OCI-M2 (cell line): Measurements from ENCODE around the gene BCKDHB.
"Not testable (repeated sequence)": the region's sequence is repeated elsewhere in the genome, so short reads cannot be mapped to it uniquely, and the experiment has no call there.

ENCODE experiments used
- DNase-seq: peaks from one replicate; lab custom pipeline; 2025; ENCODE audit not compliant: unreplicated experiment; lab: John Stamatoyannopoulos, UW

The BCKDHB gene

GRCh38 chr6:80106418-80107235 is at the start of gene BCKDHB:
BCKDHB (plus strand) TSS chr6:80106671; CDS start chr6:80106694, 23 bp downstream.
- DNase-seq, result peak; percentile 87

GRCh38 chr6:80060774-80061173 is 45.7 kb upstream of the BCKDHB start:
- no peak for DNase-seq

GRCh38 chr6:80068146-80068545 is 38.3 kb upstream of the BCKDHB start:
- not testable (repeated sequence) for DNase-seq

- not testable (repeated sequence) for DNase-seq
Measured at GRCh38 chr6:80070431-80070830, 36.0 kb upstream of the BCKDHB start.

- no peak for DNase-seq
Measured at GRCh38 chr6:80077067-80077466, 29.4 kb upstream of the BCKDHB start.

- no peak for DNase-seq
Measured at GRCh38 chr6:80088637-80089036, 17.8 kb upstream of the BCKDHB start.

- no peak for DNase-seq
Measured at GRCh38 chr6:80091506-80091905, 15.0 kb upstream of the BCKDHB start.

- no peak for DNase-seq
Measured at GRCh38 chr6:80094017-80094416, 12.5 kb upstream of the BCKDHB start.

GRCh38 chr6:80095600-80095999 is 10.9 kb upstream of the BCKDHB start:
- no peak for DNase-seq

- DNase-seq, result no peak
Measured at GRCh38 chr6:80098392-80098791, 8.1 kb upstream of the BCKDHB start.

GRCh38 chr6:80104520-80104919 is 2.0 kb upstream of the BCKDHB start:
- no peak for DNase-seq

GRCh38 chr6:80105972-80106417 is 476 bp upstream of the BCKDHB start:
- DNase-seq, result no peak

GRCh38 chr6:80122576-80122975 is 16.1 kb downstream of the BCKDHB start:
- not testable (repeated sequence) for DNase-seq

GRCh38 chr6:80126657-80127345 is 20.3 kb downstream of the BCKDHB start:
- DNase-seq, result no peak

GRCh38 chr6:80129485-80129884 is 23.0 kb downstream of the BCKDHB start:
- no peak for DNase-seq

- no peak for DNase-seq
Measured at GRCh38 chr6:80133020-80133419, 26.5 kb downstream of the BCKDHB start.

GRCh38 chr6:80134065-80134464 is 27.6 kb downstream of the BCKDHB start:
- no peak for DNase-seq

- DNase-seq, result no peak
Measured at GRCh38 chr6:80142586-80142985, 36.1 kb downstream of the BCKDHB start.

- no peak for DNase-seq
Measured at GRCh38 chr6:80143419-80143937, 37.0 kb downstream of the BCKDHB start.

- DNase-seq, result no peak
Measured at GRCh38 chr6:80144753-80145315, 38.4 kb downstream of the BCKDHB start.

- DNase-seq, result peak; percentile 40
Measured at GRCh38 chr6:80145509-80145908, 39.0 kb downstream of the BCKDHB start.

- DNase-seq, result no peak
Measured at GRCh38 chr6:80145921-80146320, 39.5 kb downstream of the BCKDHB start.
